ENCODE measurements around the gene SRRM1.

SRRM1 gene, protein sequence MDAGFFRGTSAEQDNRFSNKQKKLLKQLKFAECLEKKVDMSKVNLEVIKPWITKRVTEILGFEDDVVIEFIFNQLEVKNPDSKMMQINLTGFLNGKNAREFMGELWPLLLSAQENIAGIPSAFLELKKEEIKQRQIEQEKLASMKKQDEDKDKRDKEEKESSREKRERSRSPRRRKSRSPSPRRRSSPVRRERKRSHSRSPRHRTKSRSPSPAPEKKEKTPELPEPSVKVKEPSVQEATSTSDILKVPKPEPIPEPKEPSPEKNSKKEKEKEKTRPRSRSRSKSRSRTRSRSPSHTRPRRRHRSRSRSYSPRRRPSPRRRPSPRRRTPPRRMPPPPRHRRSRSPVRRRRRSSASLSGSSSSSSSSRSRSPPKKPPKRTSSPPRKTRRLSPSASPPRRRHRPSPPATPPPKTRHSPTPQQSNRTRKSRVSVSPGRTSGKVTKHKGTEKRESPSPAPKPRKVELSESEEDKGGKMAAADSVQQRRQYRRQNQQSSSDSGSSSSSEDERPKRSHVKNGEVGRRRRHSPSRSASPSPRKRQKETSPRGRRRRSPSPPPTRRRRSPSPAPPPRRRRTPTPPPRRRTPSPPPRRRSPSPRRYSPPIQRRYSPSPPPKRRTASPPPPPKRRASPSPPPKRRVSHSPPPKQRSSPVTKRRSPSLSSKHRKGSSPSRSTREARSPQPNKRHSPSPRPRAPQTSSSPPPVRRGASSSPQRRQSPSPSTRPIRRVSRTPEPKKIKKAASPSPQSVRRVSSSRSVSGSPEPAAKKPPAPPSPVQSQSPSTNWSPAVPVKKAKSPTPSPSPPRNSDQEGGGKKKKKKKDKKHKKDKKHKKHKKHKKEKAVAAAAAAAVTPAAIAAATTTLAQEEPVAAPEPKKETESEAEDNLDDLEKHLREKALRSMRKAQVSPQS

DNA sequence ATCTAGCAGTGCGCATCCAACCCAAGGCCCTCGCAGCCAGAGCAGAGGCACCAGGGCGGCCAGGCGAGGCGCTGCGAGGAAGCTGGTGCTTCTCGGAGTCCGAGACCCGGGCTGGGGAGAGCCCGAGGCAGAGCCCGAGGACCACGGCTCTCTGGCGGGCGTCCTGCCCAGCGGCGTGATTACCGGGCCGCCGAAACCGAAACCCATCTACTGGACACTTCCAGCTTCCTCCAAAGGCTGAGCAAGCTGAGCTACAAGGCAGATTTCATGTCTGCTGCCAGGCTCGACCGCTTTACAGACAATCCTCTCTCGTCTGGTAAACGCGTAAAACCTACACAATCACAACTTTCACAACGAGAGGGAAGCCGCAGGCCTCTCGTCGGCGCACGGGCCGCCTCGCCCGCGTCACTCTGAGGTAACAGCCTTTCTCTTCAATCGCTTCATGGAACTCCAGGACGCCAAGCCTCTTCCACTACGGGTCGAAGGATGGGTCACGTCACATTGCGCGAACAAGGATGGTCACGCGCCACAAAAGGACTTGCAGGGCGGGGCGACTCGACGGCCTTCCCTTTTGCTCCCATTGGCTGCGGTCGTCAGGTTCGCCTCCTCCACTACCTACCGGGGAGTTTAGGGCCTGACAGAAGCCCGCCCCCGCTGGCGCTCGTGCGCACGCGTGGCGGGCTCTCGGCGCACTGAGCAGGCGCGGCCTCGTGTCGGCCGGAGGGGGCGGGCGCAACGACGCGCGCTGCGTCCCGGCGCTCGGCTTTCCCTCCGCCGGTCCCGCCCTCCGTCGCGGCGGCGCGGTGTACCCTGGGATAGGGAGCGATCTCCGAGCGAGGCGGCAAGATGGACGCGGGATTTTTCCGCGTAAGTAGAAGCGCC, at the start of gene SRRM1:
TSS of gene SRRM1 (plus strand) at position 822 of the 882 bp plus-strand sequence. CDS start at position 847, 25 bp downstream.
- DNase-seq (ENCODE audit: low read depth in 3 of 3): peak; percentile 91 to 97 (median 96)

DNA sequence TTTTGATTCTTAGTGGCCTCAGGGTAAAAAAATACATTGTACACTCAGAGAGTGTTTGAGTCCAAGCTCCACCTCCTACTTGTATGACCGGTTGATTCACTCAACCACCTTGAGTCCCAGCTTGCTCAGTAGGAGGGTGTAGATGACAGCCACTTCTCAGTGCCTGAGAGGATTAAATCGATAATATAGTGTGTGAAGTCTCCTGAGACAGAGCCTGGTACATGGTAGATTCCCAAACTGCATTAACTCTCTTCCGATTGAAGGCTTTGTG, 48.8 kb upstream of the SRRM1 start:
- no peak for DNase-seq (ENCODE audit: low read depth in 3 of 3)

GRCh38 chr1:24596401-24596880, 46.7 kb upstream of the SRRM1 start:
- no peak for DNase-seq (ENCODE audit: low read depth in 3 of 3)

GRCh38 chr1:24599265-24599664, 43.8 kb upstream of the SRRM1 start:
- no peak for DNase-seq (ENCODE audit: low read depth in 3 of 3)

DNA sequence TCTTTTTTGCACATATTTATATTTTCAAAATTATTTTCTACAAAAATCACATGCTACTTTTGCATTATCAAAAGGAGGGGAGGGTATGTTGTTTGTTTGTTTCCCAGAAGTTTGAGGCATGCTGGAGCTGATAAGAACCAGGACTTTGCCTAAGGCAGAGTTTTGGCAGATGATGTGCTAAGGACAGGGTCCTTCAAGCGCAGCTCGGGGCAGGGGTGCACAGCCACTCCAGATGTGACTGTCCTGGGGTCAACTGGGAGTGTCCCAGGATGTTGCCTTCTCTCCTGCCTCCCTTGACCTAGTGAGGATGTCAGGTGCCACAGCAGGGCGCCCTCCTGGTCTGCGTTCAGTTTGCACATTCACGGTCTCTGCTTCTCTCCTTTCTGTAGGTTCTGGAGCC, 42.6 kb upstream of the SRRM1 start:
- no peak for DNase-seq (ENCODE audit: low read depth in 3 of 3)

DNA sequence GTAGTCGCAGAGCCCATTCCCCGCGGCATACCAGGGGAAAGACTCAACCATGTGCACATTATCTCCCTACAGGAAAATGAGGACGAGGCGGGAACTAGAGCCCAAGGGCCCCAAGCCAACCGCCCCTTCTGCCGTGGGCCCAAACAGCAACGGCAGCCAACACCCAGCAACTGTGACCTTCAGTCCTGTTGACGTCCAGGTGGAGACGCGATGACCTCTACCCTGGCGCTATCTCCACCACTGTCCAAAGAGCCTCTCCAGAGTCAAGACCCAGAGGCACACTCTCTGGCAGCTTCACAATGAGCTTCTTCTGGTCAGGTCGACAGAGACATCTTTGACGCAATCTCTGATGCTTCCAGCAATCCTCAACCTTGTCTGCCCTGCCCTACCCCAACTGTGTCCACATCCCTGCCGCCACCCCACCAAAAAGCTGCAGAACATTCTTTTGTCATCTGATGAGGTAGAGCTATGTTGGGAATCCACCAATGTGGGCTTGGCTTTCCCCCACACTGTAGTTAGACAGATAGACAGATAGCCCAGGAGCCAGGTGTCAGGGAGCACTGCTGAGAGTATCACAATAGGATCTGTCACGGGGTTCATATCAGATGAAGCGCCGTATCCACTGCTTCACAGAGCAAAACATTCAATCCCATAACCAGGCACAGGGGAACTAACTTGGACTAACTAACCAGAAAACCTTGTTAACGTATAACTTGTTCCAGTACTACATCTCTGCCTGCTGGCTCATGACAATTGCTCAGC, 37.4 kb upstream of the SRRM1 start:
- no peak for DNase-seq (ENCODE audit: low read depth in 3 of 3)

DNA sequence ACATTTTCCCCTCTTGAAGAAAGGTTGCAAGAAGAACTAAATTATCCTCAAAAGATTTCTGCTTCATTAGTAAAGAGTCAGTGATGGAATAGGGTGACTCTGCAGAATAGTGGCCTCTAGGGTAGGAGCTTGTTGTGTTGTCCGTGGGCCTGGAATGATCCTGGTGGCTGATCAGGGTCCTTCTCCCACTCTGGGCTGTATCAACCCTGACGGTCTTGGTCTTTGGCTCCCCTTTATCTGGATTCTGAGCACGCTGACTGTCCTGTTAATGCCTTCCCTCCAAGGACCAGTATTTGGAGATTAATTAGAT, 36.9 kb upstream of the SRRM1 start:
- no peak for DNase-seq (ENCODE audit: low read depth in 3 of 3)

DNA sequence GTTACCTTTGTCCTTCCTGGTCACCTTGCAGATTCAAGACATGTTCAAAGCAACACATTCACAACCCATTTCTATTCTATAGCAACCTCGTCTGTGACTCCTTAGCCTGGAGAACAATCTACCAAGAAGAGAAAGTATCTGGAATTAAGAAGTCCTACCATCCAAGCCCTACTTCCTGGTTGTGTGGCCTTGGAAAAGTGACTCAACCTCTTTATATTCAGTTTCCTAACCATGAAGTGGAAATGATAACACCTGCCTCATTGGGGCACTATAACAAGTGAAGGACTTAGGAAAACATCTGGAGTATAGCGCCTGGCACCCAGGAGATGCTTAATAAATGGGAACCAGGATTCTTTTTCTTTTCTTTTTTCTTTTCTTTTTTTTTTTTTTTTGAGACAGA, 36.5 kb upstream of the SRRM1 start:
- DNase-seq (ENCODE audit: low read depth in 3 of 3): no peak

DNA sequence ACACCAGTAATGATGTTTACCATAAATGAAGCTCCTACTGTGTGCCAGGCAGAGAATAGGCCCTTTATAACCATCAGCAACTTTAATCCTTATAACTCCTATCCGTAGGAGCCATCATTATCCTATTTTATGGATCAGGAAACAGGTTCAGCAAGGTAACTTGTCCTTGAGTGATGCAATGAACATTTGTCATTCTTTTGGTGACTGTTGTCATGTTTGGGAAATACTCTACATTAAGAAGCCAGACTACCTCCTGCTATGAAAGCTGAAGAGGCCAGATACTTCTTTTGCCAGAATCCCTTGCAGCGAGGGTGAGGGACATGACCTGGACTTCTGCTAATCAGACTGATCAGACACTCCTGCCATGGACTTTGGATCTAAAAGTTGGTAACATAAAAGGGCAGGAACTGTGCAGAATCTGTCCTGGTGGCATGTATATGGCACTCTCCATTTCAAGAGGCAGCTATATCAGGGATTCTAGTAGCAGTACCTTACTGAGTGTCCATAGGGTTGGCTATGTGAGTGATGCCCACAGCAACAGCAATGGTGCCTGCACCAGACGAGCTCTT, 33.1 kb upstream of the SRRM1 start:
- DNase-seq (ENCODE audit: low read depth in 3 of 3): no peak

- no peak for DNase-seq (ENCODE audit: low read depth in 3 of 3)
Measured at GRCh38 chr1:24619376-24619775, 23.7 kb upstream of the SRRM1 start.

- DNase-seq (ENCODE audit: low read depth in 3 of 3): no peak
Measured at GRCh38 chr1:24620678-24621077, 22.4 kb upstream of the SRRM1 start.

GRCh38 chr1:24621121-24621520, 22.0 kb upstream of the SRRM1 start:
- DNase-seq (ENCODE audit: low read depth in 3 of 3): no peak

GRCh38 chr1:24622218-24622617, 20.9 kb upstream of the SRRM1 start:
- no peak for DNase-seq (ENCODE audit: low read depth in 3 of 3)

GRCh38 chr1:24632832-24633175, 10.3 kb upstream of the SRRM1 start:
- no peak for DNase-seq (ENCODE audit: low read depth in 3 of 3)

GRCh38 chr1:24635195-24635843, 7.8 kb upstream of the SRRM1 start:
- no peak for DNase-seq (ENCODE audit: low read depth in 3 of 3)

DNA sequence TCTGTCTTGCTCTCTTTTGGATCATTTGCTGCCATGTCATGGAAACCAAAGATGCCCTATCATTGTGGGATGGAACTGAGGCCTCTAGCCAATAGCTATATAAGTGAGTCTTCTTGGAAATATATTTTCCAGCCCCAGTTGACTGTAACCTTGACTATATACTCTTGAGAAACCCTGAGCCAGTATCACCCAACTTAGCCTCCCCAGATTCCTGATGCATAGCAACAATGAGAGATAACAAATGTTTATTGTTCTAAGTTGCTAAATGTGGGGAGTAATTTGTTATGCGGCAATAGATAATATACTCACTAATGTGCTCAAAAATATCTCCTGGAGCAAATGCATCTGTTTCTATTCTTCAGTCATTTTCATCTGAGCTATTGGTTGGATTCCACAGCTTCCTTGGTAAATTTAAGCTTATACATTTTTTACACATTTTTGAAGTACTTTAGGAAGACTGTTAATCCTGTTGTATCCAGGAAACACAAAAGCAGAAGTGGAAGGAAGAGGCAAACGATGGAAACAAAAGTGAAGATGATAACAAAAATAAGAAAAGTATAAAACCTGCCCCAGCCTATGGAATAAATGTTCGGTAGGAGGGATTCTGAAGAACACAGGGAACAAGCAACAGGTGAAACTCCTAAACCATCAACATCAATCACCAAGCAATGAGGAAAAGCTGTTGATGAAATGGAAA, 6.3 kb upstream of the SRRM1 start:
- DNase-seq (ENCODE audit: low read depth in 3 of 3): no peak

GRCh38 chr1:24639094-24639493, 4.0 kb upstream of the SRRM1 start:
- no peak for DNase-seq (ENCODE audit: low read depth in 3 of 3)

DNA sequence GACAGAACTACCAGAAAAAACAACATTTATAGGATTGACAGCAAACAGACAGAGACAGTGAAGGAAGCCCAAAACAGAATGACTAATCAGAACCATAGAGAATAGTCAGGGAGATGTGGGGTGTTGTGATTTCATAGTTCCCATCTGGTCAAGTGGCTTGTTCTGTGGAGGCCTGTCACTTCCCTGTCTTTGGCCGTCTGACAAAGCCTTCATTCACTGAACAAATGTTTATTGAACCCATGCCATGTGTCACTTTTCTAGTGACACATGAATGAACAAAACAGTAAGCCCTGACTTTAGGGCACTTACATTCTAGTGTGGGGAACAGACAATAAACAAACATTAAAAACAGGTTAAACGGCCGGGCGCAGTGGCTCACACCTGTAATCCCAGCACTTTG, 3.2 kb upstream of the SRRM1 start:
- no peak for DNase-seq (ENCODE audit: low read depth in 3 of 3)

- DNase-seq (ENCODE audit: low read depth in 3 of 3): no peak
Measured at GRCh38 chr1:24640288-24640687, 2.8 kb upstream of the SRRM1 start.

DNA sequence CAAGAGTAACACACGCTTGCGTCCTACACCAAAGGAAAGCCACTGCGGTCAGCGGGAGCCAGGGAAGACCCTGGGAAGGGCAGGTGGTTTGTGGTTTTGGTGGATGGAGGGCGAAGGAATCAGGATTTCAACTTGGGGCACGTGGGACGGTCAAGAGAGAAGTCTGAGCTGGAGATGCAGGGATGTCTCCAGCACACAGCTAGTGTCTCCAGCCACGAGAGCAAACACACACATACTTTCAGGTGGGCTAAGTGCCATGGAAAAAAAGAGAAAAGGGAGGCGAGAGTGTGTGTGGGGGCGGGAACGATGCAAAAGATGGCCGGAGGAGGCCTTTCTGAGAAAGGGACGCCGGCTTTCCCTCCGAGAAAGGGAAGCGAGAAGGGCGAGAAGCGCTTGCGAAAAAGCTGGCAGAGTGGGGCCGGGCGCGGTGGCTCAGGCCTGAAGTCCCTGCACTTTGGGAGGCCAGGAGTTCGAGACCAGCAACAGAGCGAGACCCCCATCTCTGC, 1.4 kb upstream of the SRRM1 start:
- peak in 1 of 3 experiments; percentile 17 for DNase-seq (ENCODE audit: low read depth in 3 of 3)

Data from stimulated activated CD4-positive, alpha-beta T cell treated with anti-CD3 and anti-CD28 coated beads, TNF-alpha, amount 100 ng/mL, for 4 hours (primary cell).